CD14-positive monocyte (primary cell): ENCODE data around the gene MCRIP1. TPM values are rescaled to one million over a fixed set of nuclear protein-coding genes. Genes with fewer than 3 reads are reported as not detected.

ENCODE experiments used
- DNase-seq, 3 donors: peaks; one replicate each; pipeline ENCODE4 v3.0.0-alpha.2; 2011 to 2022
- H2AFZ ChIP-seq: 2 replicates; pipeline ENCODE4 v1.6.0; 2012; ENCODE audit warnings: mild to moderate bottlenecking, low read depth, low read length, inconsistent platforms; ENCODE audit not compliant: insufficient read depth, poor library complexity, severe bottlenecking
- H3K27ac ChIP-seq, 2 donors: 1 replicate in 1 of 2; 2 replicates in 1 of 2; pipeline ENCODE4 v1.5.1; 2012 to 2013; ENCODE audit warnings: low read length in 2 of 2, control low read depth in 1 of 2, inconsistent platforms in 1 of 2, low read depth in 1 of 2, mild to moderate bottlenecking in 1 of 2
- H3K27me3 ChIP-seq, 2 donors: one replicate each; pipeline versions ENCODE4 v1.6.0 to v1.6.1; 2011 to 2013; ENCODE audit warnings: low read length in 2 of 2; ENCODE audit not compliant: control insufficient read depth in 2 of 2, insufficient read depth in 2 of 2
- H3K36me3 ChIP-seq, 2 donors: replicated peaks in 1 of 2; 1 replicate in 1 of 2; 2 replicates in 1 of 2; pipeline versions ENCODE4 v1.5.1 to v1.6.1; 2012 to 2013; ENCODE audit warnings: low read length in 2 of 2, control low read depth in 1 of 2, inconsistent platforms in 1 of 2, mild to moderate bottlenecking in 1 of 2; ENCODE audit not compliant: insufficient read depth in 2 of 2, control insufficient read depth in 1 of 2
- H3K4me1 ChIP-seq, 2 donors: 1 replicate in 1 of 2; 2 replicates in 1 of 2; pipeline versions ENCODE4 v1.5.1 to v1.6.1; 2012 to 2013; ENCODE audit warnings: low read length in 2 of 2, control low read depth in 1 of 2, inconsistent platforms in 1 of 2, mild to moderate bottlenecking in 1 of 2, moderate library complexity in 1 of 2; ENCODE audit not compliant: insufficient read depth in 2 of 2, control insufficient read depth in 1 of 2
- H3K4me2 ChIP-seq: replicated peaks from 2 replicates; pipeline ENCODE3; 2012; ENCODE audit warnings: low read length, moderate library complexity, mild to moderate bottlenecking; ENCODE audit not compliant: poor library complexity, severe bottlenecking; ENCODE audit errors: extremely low read depth
- H3K4me3 ChIP-seq, 3 experiments: fragments of 200-600 bp in 1 of 3; sonication (generic) in 1 of 3; replicated peaks in 1 of 3; 1 replicate in 2 of 3; 2 replicates in 1 of 3; pipeline ENCODE4 v1.5.1; 2011 to 2013; ENCODE audit warnings: low read length in 3 of 3, mild to moderate bottlenecking in 3 of 3, control low read depth in 2 of 3, low read depth in 2 of 3, inconsistent platforms in 1 of 3, moderate library complexity in 1 of 3
- H3K79me2 ChIP-seq: 2 replicates; pipeline ENCODE4 v1.6.0; 2012; ENCODE audit warnings: mild to moderate bottlenecking, control low read depth, inconsistent platforms, low read length, moderate library complexity; ENCODE audit not compliant: insufficient read depth
- H3K9ac ChIP-seq: 2 replicates; pipeline ENCODE4 v1.6.0; 2017; ENCODE audit warnings: low read length, mild to moderate bottlenecking; ENCODE audit not compliant: insufficient read depth, poor library complexity, severe bottlenecking
- H3K9me3 ChIP-seq, 2 donors: replicated peaks in 1 of 2; 1 replicate in 1 of 2; 2 replicates in 1 of 2; pipeline versions ENCODE4 v1.5.1 to v1.6.1; 2012 to 2013; ENCODE audit warnings: low read length in 2 of 2, control low read depth in 1 of 2; ENCODE audit not compliant: control insufficient read depth in 1 of 2, insufficient read depth in 1 of 2
- H4K20me1 ChIP-seq: 2 replicates; pipeline ENCODE4 v1.6.0; 2012; ENCODE audit warnings: mild to moderate bottlenecking, low read length, control low read depth, moderate library complexity; ENCODE audit not compliant: insufficient read depth
- H3K27ac Mint-ChIP-seq, 7 donors: one replicate each; pipeline ENCODE4 v1.8.0; 2020; ENCODE audit warnings: mild to moderate bottlenecking in 7 of 7, mixed read lengths in 7 of 7, moderate library complexity in 6 of 7, inconsistent platforms in 2 of 7
- H3K27me3 Mint-ChIP-seq, 3 donors: one replicate each; pipeline ENCODE4 v1.8.0; 2021 to 2022; ENCODE audit warnings: low read depth in 3 of 3, mild to moderate bottlenecking in 3 of 3, mixed read lengths in 3 of 3, moderate library complexity in 3 of 3, inconsistent platforms in 1 of 3
- H3K36me3 Mint-ChIP-seq, 2 donors: one replicate each; pipeline ENCODE4 v1.8.0; 2020; ENCODE audit warnings: mixed read lengths in 2 of 2, inconsistent platforms in 1 of 2, mild to moderate bottlenecking in 1 of 2
- H3K4me1 Mint-ChIP-seq: one replicate; pipeline ENCODE4 v1.8.0; 2020; ENCODE audit warnings: mild to moderate bottlenecking, mixed read lengths
- H3K4me3 Mint-ChIP-seq, 2 donors: one replicate each; pipeline ENCODE4 v1.8.0; 2020; ENCODE audit warnings: mild to moderate bottlenecking in 2 of 2, mixed read lengths in 2 of 2, moderate library complexity in 1 of 2
- H3K9me3 Mint-ChIP-seq, 7 donors: one replicate each; pipeline ENCODE4 v1.8.0; 2020 to 2022; ENCODE audit warnings: mixed read lengths in 7 of 7, mild to moderate bottlenecking in 6 of 7, moderate library complexity in 6 of 7, inconsistent platforms in 2 of 7
- WGBS: methylation state at CpG from one replicate; pipeline ENCODE4 v1.1.5; 2013; ENCODE audit warnings: missing lambda C conversion rate; ENCODE audit not compliant: insufficient coverage; 5-methylcytosine and 5-hydroxymethylcytosine counted together
- intact Hi-C, 2 donors: fragments of 100-400 bp; cut with micrococcal nuclease; formaldehyde crosslinking; loops; one replicate each; pipeline versions ENCODE4 v1.15.0 to v1.15.1; 2023
- polyA plus RNA-seq, 3 donors: library from polyadenylated mRNA; depleted of rRNA in 1 of 3; unstranded in 2 of 3; stranded (reverse) in 1 of 3; fragments of 300-500 nt in 2 of 3; fragments of >200 nt in 1 of 3; fragmentation: Illumina TruSeq in 2 of 3; gene quantifications; 1 replicate in 2 of 3; 2 replicates in 1 of 3; pipeline ENCODE4 v1.2.3, GENCODE V29; 2012 to 2021
- TF ChIP-seq, protein P1 (sequence below): fragments of 200-600 bp; IDR thresholded peaks from one replicate; pipeline ENCODE4 v1.8.0; 2022; ENCODE audit warnings: antibody characterized with exemption, mild to moderate bottlenecking

Gene MCRIP1
- polyA plus RNA-seq, 3 donors, result 48.4 to 63.0 (median 48.5) TPM

DNA sequence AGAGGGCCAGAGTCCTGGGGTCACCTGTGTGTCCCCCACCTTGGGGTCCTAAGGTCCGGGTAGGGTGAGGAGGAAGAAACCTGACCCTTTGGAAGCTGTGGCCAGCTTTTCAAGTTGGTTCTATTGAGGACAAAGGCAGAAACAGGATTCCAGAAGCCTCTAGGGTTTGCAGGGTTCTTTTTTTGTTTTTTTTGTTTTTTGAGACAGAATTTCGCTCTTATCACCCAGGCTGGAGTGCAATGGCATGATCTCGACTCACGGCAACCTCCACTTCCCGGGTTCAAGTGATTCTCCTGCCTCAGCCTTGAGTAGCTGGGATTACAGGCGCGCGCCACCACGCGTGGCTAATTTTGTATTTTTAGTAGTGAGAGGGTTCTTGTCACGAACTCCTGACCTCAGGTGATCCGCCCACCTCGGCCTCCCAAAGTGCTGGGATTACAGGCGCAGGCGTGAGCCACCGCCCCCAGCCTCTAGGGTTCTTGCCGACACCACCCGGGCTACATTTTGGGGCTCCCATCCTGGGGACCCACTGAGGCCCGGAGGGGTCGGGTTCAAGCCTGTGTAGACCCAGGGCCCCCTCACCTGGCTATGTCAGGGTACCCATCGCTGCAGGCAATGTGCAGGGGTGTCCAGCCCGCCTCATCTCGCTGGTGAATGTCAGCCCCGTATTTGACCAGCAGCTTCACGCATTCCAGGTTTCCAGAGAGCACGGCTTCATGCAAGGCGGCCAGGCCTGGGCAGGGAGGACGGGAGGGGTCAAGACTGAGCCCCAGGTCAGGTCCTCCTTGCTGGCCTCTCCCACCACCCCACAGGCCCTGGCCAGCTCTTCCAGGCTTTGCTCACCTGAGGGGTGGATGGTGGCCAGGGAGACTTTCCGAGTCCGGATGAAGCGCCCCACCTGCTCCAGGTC, 1.1 kb upstream of the MCRIP1 start:
- Histone ChIP-seq H3K79me2 (peaks cover 67% of the 10 kb centered on the region), H2AFZ (peak overlapping the region; percentile 44), H3K9me3 (no peaks in the 10 kb centered on the region), H3K36me3 (no peaks in the 10 kb centered on the region), H3K27me3 (no peaks in the 10 kb centered on the region), H4K20me1 (no peaks in the 10 kb centered on the region), H3K27ac (peak overlapping the region; percentile 85 to 96), H3K9ac (peak overlapping the region; percentile 83), H3K4me3 (peak overlapping the region; percentile 45 to 72 (median 52)), H3K4me1 (peaks cover 64 to 75% of the 10 kb centered on the region in 2 donors), H3K4me2 (peak overlapping the region; percentile 74)
- WGBS, result 92% methylated on average over 27 of the region's 31 CpGs
- H3K9me3 Mint-ChIP-seq, result peaks cover 0 to 2% (median 0%) of the 10 kb centered on the region in 7 donors
- H3K36me3 Mint-ChIP-seq, result peaks cover 0 to 4% of the 10 kb centered on the region in 2 donors
- TF ChIP-seq, protein P1, sequence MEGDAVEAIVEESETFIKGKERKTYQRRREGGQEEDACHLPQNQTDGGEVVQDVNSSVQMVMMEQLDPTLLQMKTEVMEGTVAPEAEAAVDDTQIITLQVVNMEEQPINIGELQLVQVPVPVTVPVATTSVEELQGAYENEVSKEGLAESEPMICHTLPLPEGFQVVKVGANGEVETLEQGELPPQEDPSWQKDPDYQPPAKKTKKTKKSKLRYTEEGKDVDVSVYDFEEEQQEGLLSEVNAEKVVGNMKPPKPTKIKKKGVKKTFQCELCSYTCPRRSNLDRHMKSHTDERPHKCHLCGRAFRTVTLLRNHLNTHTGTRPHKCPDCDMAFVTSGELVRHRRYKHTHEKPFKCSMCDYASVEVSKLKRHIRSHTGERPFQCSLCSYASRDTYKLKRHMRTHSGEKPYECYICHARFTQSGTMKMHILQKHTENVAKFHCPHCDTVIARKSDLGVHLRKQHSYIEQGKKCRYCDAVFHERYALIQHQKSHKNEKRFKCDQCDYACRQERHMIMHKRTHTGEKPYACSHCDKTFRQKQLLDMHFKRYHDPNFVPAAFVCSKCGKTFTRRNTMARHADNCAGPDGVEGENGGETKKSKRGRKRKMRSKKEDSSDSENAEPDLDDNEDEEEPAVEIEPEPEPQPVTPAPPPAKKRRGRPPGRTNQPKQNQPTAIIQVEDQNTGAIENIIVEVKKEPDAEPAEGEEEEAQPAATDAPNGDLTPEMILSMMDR, result no peak
- no peak for DNase-seq
- H3K4me3 Mint-ChIP-seq, result peak overlapping the region; percentile 69 to 86
- peaks cover 0 to 1% (median 0%) of the 10 kb centered on the region in 3 donors for H3K27me3 Mint-ChIP-seq
- peaks cover 58% of the 10 kb centered on the region for H3K4me1 Mint-ChIP-seq
- intact Hi-C loops, result loop anchor here (2.0 to 5.0 kb wide), 3 partner anchors 27 to 38 kb away; partner anchors contain the start of genes ARHGDIA (in 2 of the 2) and P4HB (in 1 of the 2)
- peak overlapping the region; percentile 84 to 96 (median 92) for H3K27ac Mint-ChIP-seq

DNA sequence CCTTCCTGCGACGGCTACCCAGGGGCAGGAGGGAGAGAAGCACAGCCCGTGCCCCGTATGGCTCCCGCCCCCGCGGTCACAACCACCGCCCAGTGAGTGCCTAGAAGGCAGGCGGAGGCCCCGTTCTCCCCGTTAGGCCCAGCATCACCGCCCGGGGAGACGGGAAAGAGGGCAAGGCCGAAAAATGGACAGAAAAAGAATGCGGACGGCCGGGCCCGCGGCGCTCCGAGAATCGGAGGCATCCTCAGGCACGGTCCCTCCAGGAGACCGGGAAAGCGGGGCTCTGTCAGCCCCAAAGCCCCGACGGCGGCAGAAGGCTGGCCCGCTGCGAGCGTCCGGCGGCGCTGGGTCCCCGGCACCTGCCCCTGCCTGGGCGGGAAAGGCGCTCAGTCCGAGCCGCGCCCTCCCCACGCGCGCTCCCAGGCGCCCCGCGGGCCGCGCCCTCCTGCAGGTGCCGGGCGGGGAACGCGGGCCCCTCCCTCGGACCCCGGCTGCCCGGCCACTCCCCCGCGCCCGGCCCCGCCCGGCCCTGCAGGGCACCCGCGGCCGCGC, 407 bp downstream of the MCRIP1 start:
- H3K36me3 Mint-ChIP-seq, result peaks cover 0 to 4% of the 10 kb centered on the region in 2 donors
- H2AFZ ChIP-seq, result peak overlapping the region; percentile 74

More for the DNA sequence above, 407 bp downstream of the MCRIP1 start:
- Mint-ChIP-seq H3K4me1 (peaks cover 46% of the 10 kb centered on the region), H3K27me3 (peaks cover 0 to 1% (median 0%) of the 10 kb centered on the region in 3 donors), H3K9me3 (peaks cover 0 to 2% (median 0%) of the 10 kb centered on the region in 7 donors), H3K4me3 (peak overlapping the region; percentile 90 to 92), H3K27ac (peak overlapping the region; percentile 90 to 99 (median 96))
- Histone ChIP-seq H3K36me3 (no peaks in the 10 kb centered on the region), H3K27me3 (no peaks in the 10 kb centered on the region), H3K4me1 (peaks cover 49 to 60% of the 10 kb centered on the region in 2 donors), H3K4me2 (peak overlapping the region; percentile 94), H3K27ac (peak overlapping the region; percentile 88 to 90), H3K9ac (peak overlapping the region; percentile 86), H4K20me1 (no peaks in the 10 kb centered on the region), H3K4me3 (peak overlapping the region; percentile 76 to 84 (median 83)), H3K79me2 (peaks cover 75% of the 10 kb centered on the region), H3K9me3 (no peaks in the 10 kb centered on the region)
- intact Hi-C loops, result loop anchor here (2.0 to 5.0 kb wide), 3 partner anchors 28 to 40 kb away; partner anchors contain the start of genes ARHGDIA (in 2 of the 2) and P4HB (in 1 of the 2)
- TF ChIP-seq, protein P1, result no peak
- no peak for DNase-seq
- WGBS, result under 1% methylated on average over 65 of the region's 65 CpGs
